Panc1 (cell line): Measurements from ENCODE around the gene ADORA2B.

Experiments used
- CTCF ChIP-seq: fragments of 450-650 bp; IDR thresholded peaks from 2 replicates; pipeline ENCODE4 v1.5.1; 2017; ENCODE audit warnings: mild to moderate bottlenecking
- REST ChIP-seq, 2 experiments: IDR thresholded peaks; 2 replicates each; pipeline ENCODE4 v1.6.1; 2011 to 2012; ENCODE audit warnings: low read depth in 2 of 2, control low read depth in 1 of 2, low read length in 1 of 2, mild to moderate bottlenecking in 1 of 2, moderate library complexity in 1 of 2; ENCODE audit not compliant: insufficient read depth in 1 of 2

- no peak for TF ChIP-seq CTCF
- TF ChIP-seq REST (IDR thresholded peaks at IDR 0.05; ENCODE audit: insufficient read depth in 1 of 2, low read depth in 2 of 2, low read length in 1 of 2), result no peak
Measured at GRCh38 chr17:15946611-15947120, 1.7 kb downstream of the ADORA2B start.
